HCT116 (cell line): Measurements from ENCODE around the gene CYP46A1. TPM values are rescaled to one million over a fixed set of nuclear protein-coding genes. Genes with fewer than 3 reads are reported as not detected.

Source experiments
- ATAC-seq: fragments of 200-7000 bp; cut with Tn5 transposase; 2 replicates; pipeline ENCODE4 v1.9.1; 2020; ENCODE audit warnings: mild to moderate bottlenecking, moderate library complexity
- BruUV-seq: library from RNA; stranded (reverse); fragments of 400-500 nt; replicated peaks from 2 replicates; lab custom pipeline; 2021; lab: Mats Ljungman, UMichigan
- CTCF ChIA-PET: fragments of 300-600 bp; sonication (Branson Sonifier 250); formaldehyde crosslinking; loops from one replicate; lab custom pipeline; 2021; ENCODE audit warnings: antibody characterized with exemption; lab: Charles Lee
- POLR2A ChIA-PET: fragments of 300-600, 350-600 bp; sonication (Branson Sonifier 250); formaldehyde crosslinking; loops from one replicate; lab custom pipeline; 2021; ENCODE audit warnings: antibody characterized with exemption; lab: Charles Lee
- RAD21 ChIA-PET, 2 experiments: fragments of 300-600 bp; sonication (Branson Sonifier 250); formaldehyde crosslinking; loops; one replicate each; lab custom pipeline; 2023; ENCODE audit warnings: low total read pairs in 2 of 2; ENCODE audit not compliant: uncharacterized antibody in 2 of 2, unreplicated experiment in 2 of 2, low non-redundant PET in 1 of 2; lab: Charles Lee
- DNase-seq: peaks from one replicate; pipeline ENCODE4 v3.0.0-alpha.2; 2010; ENCODE audit warnings: low read depth, low spot score
- H2AFZ ChIP-seq: fragments of 200-600 bp; shearing (Covaris generic), sonication (generic); 2 replicates; pipeline ENCODE4 v1.6.1; 2017; ENCODE audit warnings: low read depth, mixed run types, mixed read lengths, antibody characterized with exemption, low read length; ENCODE audit not compliant: poor library complexity, severe bottlenecking
- H3K27ac ChIP-seq: 2 replicates; pipeline ENCODE4 v1.5.1; 2012; ENCODE audit warnings: low read depth, low read length
- H3K27me3 ChIP-seq: fragments of 200-600 bp; sonication (generic); 2 replicates; pipeline ENCODE4 v1.6.1; 2016; ENCODE audit warnings: mixed run types, low read length, mixed read lengths; ENCODE audit not compliant: insufficient read depth
- H3K36me3 ChIP-seq, 2 experiments: fragments of 200-500 bp in 1 of 2; fragments of 200-600 bp in 1 of 2; sonication (Bioruptor generic) in 1 of 2; sonication (generic) in 1 of 2; 2 replicates each; pipeline versions ENCODE4 v1.5.1 to v1.6.1; 2014 to 2016; ENCODE audit warnings: low read length in 2 of 2, inconsistent platforms in 1 of 2, mixed read lengths in 1 of 2, mixed run types in 1 of 2; ENCODE audit not compliant: insufficient read depth in 2 of 2, control insufficient read depth in 1 of 2
- H3K4me1 ChIP-seq, 2 experiments: fragments of 200-600 bp in 1 of 2; sonication (generic) in 1 of 2; 2 replicates each; pipeline versions ENCODE4 v1.5.1 to v1.6.1; 2012 to 2017; ENCODE audit warnings: low read length in 2 of 2, inconsistent platforms in 1 of 2, mild to moderate bottlenecking in 1 of 2, mixed read lengths in 1 of 2, mixed run types in 1 of 2, moderate library complexity in 1 of 2; ENCODE audit not compliant: insufficient read depth in 2 of 2, control insufficient read depth in 1 of 2
- H3K4me2 ChIP-seq: fragments of 200-600 bp; sonication (generic); 2 replicates; pipeline ENCODE4 v1.6.1; 2017; ENCODE audit warnings: mixed run types, low read length, mixed read lengths
- H3K4me3 ChIP-seq, 2 experiments: fragments of 200-600 bp in 1 of 2; sonication (generic) in 1 of 2; replicated peaks in 1 of 2; 2 replicates each; pipeline ENCODE4 v1.5.1; 2011 to 2016; ENCODE audit warnings: low read length in 2 of 2, control low read depth in 1 of 2, low read depth in 1 of 2, mild to moderate bottlenecking in 1 of 2, mixed read lengths in 1 of 2, mixed run types in 1 of 2
- H3K79me2 ChIP-seq: fragments of 200-600 bp; sonication (generic); 2 replicates; pipeline ENCODE4 v1.6.1; 2017; ENCODE audit warnings: mild to moderate bottlenecking, mixed run types, low read length, moderate library complexity, mixed read lengths; ENCODE audit not compliant: insufficient read depth
- H3K9ac ChIP-seq: fragments of 200-600 bp; sonication (generic); 2 replicates; pipeline ENCODE4 v1.6.1; 2016; ENCODE audit warnings: low read length, mixed read lengths
- H3K9me2 ChIP-seq: fragments of 200-600 bp; sonication (generic), shearing (Covaris generic); 2 replicates; pipeline ENCODE4 v1.6.1; 2017; ENCODE audit warnings: mixed run types, mild to moderate bottlenecking, moderate library complexity; ENCODE audit not compliant: insufficient read depth
- H3K9me3 ChIP-seq, 2 experiments: fragments of 200-500 bp in 1 of 2; fragments of 200-600 bp in 1 of 2; sonication (Bioruptor generic) in 1 of 2; sonication (generic) in 1 of 2; 2 replicates each; pipeline ENCODE4 v1.6.1; 2014 to 2017; ENCODE audit warnings: low read length in 2 of 2, mixed read lengths in 2 of 2, inconsistent platforms in 1 of 2, low read depth in 1 of 2, mild to moderate bottlenecking in 1 of 2, mixed run types in 1 of 2, moderate library complexity in 1 of 2; ENCODE audit not compliant: control insufficient read depth in 1 of 2, insufficient read depth in 1 of 2
- H4K20me1 ChIP-seq: fragments of 200-600 bp; sonication (generic), shearing (Covaris generic); 2 replicates; pipeline ENCODE4 v1.6.1; 2017; ENCODE audit warnings: mixed run types, mild to moderate bottlenecking, moderate library complexity; ENCODE audit not compliant: insufficient read depth
- CEBPB ChIP-seq: IDR thresholded peaks from 2 replicates; pipeline ENCODE4 v1.6.1; 2012; ENCODE audit warnings: low read depth
- EGR1 ChIP-seq: IDR thresholded peaks from 2 replicates; pipeline ENCODE4 v1.6.1; 2012; ENCODE audit warnings: low read depth
- ELF1 ChIP-seq: IDR thresholded peaks from 2 replicates; pipeline ENCODE4 v1.6.1; 2012; ENCODE audit warnings: low read depth, borderline replicate concordance
- EZH2 ChIP-seq: fragments of 200-600 bp; sonication (generic); IDR thresholded peaks from 2 replicates; pipeline ENCODE4 v1.6.1; 2017; ENCODE audit warnings: antibody characterized with exemption, mixed run types
- EZH2phosphoT487 ChIP-seq: fragments of 200-600 bp; IDR thresholded peaks from 2 replicates; pipeline ENCODE4 v1.6.1; 2018; ENCODE audit warnings: antibody characterized with exemption, borderline replicate concordance
- JUND ChIP-seq: IDR thresholded peaks from 2 replicates; pipeline ENCODE4 v1.6.1; 2012
- POLR2A ChIP-seq: IDR thresholded peaks from 2 replicates; pipeline ENCODE4 v1.7.0; 2011; ENCODE audit warnings: borderline replicate concordance; ENCODE audit not compliant: insufficient read depth, insufficient read length; ENCODE audit errors: extremely low read depth
- RAD21 ChIP-seq: IDR thresholded peaks from 2 replicates; pipeline ENCODE4 v1.6.1; 2012; ENCODE audit warnings: low read depth, mild to moderate bottlenecking
- SP1 ChIP-seq: IDR thresholded peaks from 2 replicates; pipeline ENCODE4 v1.6.1; 2012; ENCODE audit warnings: low read depth
- SRF ChIP-seq: IDR thresholded peaks from 2 replicates; pipeline ENCODE4 v1.6.1; 2012; ENCODE audit warnings: low read depth
- TCF7L2 ChIP-seq: IDR thresholded peaks from 2 replicates; pipeline ENCODE4 v1.7.0; 2011; ENCODE audit warnings: borderline replicate concordance, inconsistent platforms; ENCODE audit not compliant: insufficient read depth, insufficient read length; ENCODE audit errors: extremely low read depth
- ZFX ChIP-seq: fragments of 450-650 bp; IDR thresholded peaks from 2 replicates; pipeline ENCODE4 v1.6.1; 2017
- intact Hi-C: fragments of 100-400 bp; cut with micrococcal nuclease; formaldehyde crosslinking; loops from 2 replicates; pipeline ENCODE4 v1.10.0; 2022
- total RNA-seq: library from RNA; stranded (reverse); gene quantifications from one replicate; pipeline ENCODE4 v1.2.1, GENCODE V29; 2021; ENCODE audit not compliant: unreplicated experiment
- TF ChIP-seq, protein P1 (sequence below): IDR thresholded peaks from 2 replicates; pipeline ENCODE4 v1.6.1; 2011; ENCODE audit warnings: mild to moderate bottlenecking, low read length, moderate library complexity; ENCODE audit not compliant: insufficient replicate concordance; ENCODE audit errors: extremely low read depth
- TF ChIP-seq, protein P2 (sequence below), 3 experiments: fragments of 200-600 bp in 1 of 3; sonication (generic) in 1 of 3; IDR thresholded peaks in 2 of 3; conservative IDR thresholded peaks in 1 of 3; 2 replicates each; pipeline ENCODE4 v1.5.1; 2012 to 2017; ENCODE audit warnings: low read depth in 2 of 3, low read length in 2 of 3, antibody characterized with exemption in 1 of 3, borderline replicate concordance in 1 of 3, control low read depth in 1 of 3, mild to moderate bottlenecking in 1 of 3, mixed read lengths in 1 of 3, mixed run types in 1 of 3, moderate library complexity in 1 of 3; ENCODE audit not compliant: insufficient read depth in 1 of 3

CYP46A1 gene
- total RNA-seq, 1 experiment from 2014 or later: 0.76 TPM

DNA sequence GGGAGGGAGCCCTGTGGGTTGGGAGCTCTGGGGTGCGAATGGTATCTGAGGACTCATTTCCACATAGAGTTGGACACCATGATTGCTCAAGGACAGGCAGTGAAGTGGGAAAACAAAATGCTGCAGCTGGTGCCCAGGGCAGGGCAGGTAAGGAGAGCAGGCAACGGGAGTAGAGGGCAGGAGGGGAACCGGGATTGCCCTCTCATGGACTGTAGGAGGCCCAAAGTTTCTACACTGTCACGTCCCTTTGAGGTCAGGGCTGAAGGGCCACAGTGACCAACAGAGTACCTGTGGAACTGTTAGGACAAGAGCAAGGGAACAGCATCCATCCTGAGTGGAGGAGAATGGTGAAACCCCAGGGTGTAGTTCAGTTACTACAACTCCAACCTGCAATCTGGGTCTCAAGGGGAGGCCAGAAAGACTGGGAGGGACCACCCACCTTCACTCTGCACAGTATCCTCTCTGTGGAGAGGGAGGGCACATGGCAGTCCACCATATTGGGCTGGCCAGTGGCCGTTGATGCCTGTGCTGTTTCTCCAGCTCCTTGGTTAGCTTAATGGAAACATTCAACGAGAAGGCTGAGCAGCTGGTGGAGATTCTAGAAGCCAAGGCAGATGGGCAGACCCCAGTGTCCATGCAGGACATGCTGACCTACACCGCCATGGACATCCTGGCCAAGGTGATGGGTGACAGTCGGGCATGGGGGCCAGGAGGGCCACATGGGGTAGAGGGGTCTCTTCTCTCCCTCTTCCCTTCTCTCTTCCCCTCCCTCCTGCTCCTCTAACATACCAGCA lies 22.2 kb downstream of the CYP46A1 start:
- intact Hi-C loops: no loop called here
- Histone ChIP-seq H4K20me1 (no peaks in the 10 kb centered on the region), H3K9me3 (peaks cover 11 to 12% of the 10 kb centered on the region in 2 experiments; a peak in 2 of 4 replicates), H3K27me3 (no peaks in the 10 kb centered on the region), H3K27ac (no peak overlapping the region), H3K9ac (no peak overlapping the region), H3K4me3 (no peak overlapping the region), H3K79me2 (no peaks in the 10 kb centered on the region), H2AFZ (no peak overlapping the region), H3K4me1 (no peaks in the 10 kb centered on the region), H3K4me2 (no peak overlapping the region), H3K9me2 (no peaks in the 10 kb centered on the region), H3K36me3 (no peaks in the 10 kb centered on the region)
- CTCF ChIA-PET: no interaction called here
- no peak for DNase-seq
- BruUV-seq: no TSS peak
- POLR2A ChIA-PET: no interaction called here
- RAD21 ChIA-PET: no interaction called here
- no peak for ATAC-seq
- TF ChIP-seq, protein P1, sequence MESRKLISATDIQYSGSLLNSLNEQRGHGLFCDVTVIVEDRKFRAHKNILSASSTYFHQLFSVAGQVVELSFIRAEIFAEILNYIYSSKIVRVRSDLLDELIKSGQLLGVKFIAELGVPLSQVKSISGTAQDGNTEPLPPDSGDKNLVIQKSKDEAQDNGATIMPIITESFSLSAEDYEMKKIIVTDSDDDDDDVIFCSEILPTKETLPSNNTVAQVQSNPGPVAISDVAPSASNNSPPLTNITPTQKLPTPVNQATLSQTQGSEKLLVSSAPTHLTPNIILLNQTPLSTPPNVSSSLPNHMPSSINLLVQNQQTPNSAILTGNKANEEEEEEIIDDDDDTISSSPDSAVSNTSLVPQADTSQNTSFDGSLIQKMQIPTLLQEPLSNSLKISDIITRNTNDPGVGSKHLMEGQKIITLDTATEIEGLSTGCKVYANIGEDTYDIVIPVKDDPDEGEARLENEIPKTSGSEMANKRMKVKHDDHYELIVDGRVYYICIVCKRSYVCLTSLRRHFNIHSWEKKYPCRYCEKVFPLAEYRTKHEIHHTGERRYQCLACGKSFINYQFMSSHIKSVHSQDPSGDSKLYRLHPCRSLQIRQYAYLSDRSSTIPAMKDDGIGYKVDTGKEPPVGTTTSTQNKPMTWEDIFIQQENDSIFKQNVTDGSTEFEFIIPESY: no peak
- TF ChIP-seq ZFX: no peak
- no peak for TF ChIP-seq EZH2
- no peak for TF ChIP-seq POLR2A
- no peak for TF ChIP-seq EGR1

DNA sequence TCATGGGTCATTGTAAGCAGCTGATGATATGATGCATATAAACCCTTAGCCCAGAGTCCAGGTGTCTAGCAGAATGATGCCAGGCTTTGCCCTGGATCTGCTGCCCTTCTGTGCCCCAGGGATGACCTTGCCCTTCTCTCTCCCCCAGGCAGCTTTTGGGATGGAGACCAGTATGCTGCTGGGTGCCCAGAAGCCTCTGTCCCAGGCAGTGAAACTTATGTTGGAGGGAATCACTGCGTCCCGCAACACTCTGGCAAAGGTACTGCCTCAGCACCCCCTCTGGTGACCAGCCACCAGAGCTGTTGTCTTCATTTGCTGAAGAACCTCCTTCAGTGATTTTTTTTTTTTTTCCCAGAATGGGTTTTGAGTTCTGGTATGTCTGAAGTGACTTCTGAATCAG lies 23.3 kb downstream of the CYP46A1 start:
- no peak overlapping the region for H3K27ac ChIP-seq
- no peaks in the 10 kb centered on the region for H3K4me1 ChIP-seq
- H2AFZ ChIP-seq: no peak overlapping the region
- H3K4me3 ChIP-seq: no peak overlapping the region
- peaks cover 11 to 12% of the 10 kb centered on the region in 2 experiments; a peak in 2 of 4 replicates for H3K9me3 ChIP-seq
- H3K9ac ChIP-seq: no peak overlapping the region
- no peaks in the 10 kb centered on the region for H3K9me2 ChIP-seq
- ChIA-PET RAD21 (no interaction called here), POLR2A (no interaction called here), CTCF (no interaction called here)
- no peak overlapping the region for H3K4me2 ChIP-seq
- ATAC-seq (no peak), DNase-seq (no peak)
- BruUV-seq: no TSS peak
- TF ChIP-seq SP1 (no peak), ELF1 (no peak), CEBPB (no peak), ZFX (no peak), RAD21 (no peak), JUND (no peak), EZH2phosphoT487 (no peak), EGR1 (no peak), SRF (no peak), TCF7L2 (no peak), POLR2A (no peak)
- TF ChIP-seq, protein P2, sequence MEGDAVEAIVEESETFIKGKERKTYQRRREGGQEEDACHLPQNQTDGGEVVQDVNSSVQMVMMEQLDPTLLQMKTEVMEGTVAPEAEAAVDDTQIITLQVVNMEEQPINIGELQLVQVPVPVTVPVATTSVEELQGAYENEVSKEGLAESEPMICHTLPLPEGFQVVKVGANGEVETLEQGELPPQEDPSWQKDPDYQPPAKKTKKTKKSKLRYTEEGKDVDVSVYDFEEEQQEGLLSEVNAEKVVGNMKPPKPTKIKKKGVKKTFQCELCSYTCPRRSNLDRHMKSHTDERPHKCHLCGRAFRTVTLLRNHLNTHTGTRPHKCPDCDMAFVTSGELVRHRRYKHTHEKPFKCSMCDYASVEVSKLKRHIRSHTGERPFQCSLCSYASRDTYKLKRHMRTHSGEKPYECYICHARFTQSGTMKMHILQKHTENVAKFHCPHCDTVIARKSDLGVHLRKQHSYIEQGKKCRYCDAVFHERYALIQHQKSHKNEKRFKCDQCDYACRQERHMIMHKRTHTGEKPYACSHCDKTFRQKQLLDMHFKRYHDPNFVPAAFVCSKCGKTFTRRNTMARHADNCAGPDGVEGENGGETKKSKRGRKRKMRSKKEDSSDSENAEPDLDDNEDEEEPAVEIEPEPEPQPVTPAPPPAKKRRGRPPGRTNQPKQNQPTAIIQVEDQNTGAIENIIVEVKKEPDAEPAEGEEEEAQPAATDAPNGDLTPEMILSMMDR (IDR thresholded peaks at IDR 0.05 in 2 of 3, conservative IDR thresholded peaks at IDR 0.05 in 1 of 3; ENCODE audit: borderline replicate concordance in 1 of 3, insufficient read depth in 1 of 3, low read depth in 2 of 3, low read length in 2 of 3): no peak
- no peaks in the 10 kb centered on the region for H3K36me3 ChIP-seq
- no peaks in the 10 kb centered on the region for H3K79me2 ChIP-seq
- H3K27me3 ChIP-seq: no peaks in the 10 kb centered on the region; the same call in none of the 2 replicates
- intact Hi-C loops: no loop called here
- no peaks in the 10 kb centered on the region for H4K20me1 ChIP-seq
